Activated T-helper 1 cell treated with anti-CD3 and anti-CD28 coated beads, Interleukin-2, amount 50 U/mL, for 16 hours (primary cell): ENCODE results near the gene SLC26A1.

ENCODE experiments used
- DNase-seq, 2 donors: peaks; one replicate each; pipeline ENCODE4 v3.0.0-alpha.2; 2020; ENCODE audit warnings: low read depth in 1 of 2, low spot score in 1 of 2

The SLC26A1 gene, protein sequence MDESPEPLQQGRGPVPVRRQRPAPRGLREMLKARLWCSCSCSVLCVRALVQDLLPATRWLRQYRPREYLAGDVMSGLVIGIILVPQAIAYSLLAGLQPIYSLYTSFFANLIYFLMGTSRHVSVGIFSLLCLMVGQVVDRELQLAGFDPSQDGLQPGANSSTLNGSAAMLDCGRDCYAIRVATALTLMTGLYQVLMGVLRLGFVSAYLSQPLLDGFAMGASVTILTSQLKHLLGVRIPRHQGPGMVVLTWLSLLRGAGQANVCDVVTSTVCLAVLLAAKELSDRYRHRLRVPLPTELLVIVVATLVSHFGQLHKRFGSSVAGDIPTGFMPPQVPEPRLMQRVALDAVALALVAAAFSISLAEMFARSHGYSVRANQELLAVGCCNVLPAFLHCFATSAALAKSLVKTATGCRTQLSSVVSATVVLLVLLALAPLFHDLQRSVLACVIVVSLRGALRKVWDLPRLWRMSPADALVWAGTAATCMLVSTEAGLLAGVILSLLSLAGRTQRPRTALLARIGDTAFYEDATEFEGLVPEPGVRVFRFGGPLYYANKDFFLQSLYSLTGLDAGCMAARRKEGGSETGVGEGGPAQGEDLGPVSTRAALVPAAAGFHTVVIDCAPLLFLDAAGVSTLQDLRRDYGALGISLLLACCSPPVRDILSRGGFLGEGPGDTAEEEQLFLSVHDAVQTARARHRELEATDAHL

DNA sequence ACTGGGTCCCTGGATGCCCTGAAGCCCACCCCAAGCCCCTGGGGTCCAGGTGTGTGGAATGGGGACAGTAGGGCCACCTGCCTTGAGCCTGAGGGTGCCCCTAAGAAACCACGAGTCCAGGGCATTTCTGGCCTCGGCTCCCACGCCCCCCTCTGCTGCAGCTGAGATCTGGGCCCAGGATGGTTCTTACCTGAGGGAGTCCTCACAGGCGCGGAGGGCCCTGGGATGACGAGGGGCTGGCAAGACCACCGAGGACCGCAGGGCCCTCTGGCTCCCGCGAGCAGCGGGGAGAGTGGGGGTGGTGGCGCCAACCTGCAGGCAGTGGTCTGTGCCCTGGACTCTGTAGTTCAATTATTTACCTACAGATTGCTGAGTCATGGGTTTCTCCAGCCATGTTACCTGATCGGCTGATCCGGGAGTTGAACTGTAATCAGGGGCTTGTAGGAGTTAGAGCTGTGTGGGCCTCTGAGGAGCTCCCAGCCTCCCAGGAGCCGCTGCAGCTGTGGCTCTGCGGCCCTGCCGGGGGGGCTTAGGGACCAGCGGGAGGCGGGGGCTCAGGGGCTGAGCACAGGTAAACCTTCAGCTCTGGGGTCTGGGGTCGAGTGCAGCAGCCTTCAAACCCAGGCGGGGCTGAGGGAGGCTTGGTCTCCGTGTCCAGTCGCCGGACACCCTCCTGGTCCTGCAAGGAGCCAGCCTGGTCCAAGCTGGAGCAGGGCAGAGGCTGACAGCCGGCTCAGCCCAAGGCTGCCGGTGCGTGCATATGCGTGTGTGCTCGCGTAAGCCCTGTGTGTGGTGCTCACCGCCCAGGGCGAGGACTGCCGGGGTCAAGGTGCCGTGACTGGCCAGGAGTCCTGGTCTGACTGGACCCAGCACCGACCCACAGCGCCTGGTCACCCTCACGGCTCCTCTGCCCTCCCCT is at the start of gene SLC26A1:
TSS of gene SLC26A1 (minus strand) at position 294 of the 919 bp plus-strand sequence. CDS start 1,701 bp downstream, outside the sequence.
- no peak for DNase-seq

DNA sequence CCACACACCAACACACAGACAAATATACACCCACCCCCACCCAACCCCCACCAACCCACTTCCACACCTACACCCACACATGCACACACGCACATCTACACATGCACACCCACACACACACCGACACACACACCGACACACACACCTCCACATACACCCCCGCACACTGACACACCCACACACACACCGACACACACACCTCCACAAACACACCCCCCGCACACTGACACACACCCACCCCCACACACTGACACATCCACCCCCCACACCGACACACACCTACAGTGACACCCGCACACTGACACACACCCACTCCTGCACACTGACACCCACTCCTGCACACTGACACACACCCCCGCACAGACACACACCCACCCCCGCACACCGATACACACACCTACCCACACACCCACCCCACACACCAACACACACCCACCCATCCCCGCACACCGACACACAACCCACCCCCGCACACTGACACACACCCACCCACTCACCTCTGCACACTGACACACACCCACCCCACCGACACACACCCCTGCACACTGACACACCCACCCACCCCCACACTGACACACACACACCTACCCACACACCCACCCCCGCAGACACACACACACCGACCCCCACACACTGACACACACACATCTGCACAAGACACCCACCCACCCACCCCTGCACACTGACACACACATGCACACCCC is 49.3 kb upstream of the SLC26A1 start:
- no peak for DNase-seq

DNA sequence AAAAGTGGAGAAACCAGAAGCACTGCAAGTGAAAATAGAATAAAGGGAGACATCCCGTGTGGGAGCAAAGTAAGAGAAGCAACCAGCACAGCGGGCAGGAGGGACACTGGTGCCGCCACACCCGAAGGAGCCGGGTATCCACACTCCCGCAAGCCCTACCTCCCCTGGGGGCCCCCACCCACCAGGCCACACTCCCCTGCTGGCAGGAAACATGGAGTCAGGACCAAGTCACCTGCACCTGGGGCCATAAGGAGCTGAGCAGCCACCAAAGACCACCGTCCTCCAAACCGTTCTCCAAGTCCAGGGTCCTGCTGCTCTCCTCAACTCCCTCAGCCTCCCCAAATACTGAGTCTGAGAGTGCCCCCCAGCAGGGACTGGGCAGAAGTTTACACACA is 48.7 kb upstream of the SLC26A1 start:
- DNase-seq: no peak

DNA sequence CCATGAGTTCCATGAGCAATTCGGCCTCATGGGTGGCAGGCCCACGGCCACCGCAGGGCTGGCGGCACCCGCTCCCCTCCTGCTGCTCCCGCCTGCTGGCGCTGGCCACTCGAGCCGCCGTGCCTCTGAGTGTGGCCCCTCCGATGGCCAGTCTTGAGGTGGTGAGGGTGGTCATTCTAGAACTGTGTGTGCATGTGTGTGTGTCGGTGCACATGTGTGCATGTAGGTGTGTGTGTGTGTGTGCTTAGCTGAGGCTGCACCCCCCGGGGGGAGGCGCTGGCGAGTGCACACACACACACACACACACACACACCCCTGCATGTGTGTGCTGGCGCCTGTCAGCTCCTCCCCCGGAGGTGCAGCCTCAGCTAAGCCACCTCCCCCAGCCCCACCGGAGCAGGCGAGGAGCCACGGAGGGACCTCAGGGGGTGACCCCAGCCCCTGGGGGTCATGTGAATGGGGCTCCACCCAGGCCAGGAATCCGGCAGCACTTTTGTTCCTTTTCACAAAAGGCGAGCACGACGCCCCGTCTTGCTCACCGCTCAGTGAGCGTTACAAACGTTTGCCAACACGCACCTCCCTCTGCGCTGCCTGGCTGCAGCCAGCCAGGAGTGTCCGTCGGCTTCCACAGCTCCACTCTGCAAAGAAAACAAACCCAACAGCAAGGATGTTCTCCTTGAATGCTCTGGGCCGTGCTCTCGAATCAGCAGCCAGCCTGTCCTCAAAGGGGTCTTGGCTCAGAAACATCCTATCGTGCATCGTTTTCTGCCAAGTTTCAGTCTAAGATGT is 48.1 kb upstream of the SLC26A1 start:
- DNase-seq: no peak

DNA sequence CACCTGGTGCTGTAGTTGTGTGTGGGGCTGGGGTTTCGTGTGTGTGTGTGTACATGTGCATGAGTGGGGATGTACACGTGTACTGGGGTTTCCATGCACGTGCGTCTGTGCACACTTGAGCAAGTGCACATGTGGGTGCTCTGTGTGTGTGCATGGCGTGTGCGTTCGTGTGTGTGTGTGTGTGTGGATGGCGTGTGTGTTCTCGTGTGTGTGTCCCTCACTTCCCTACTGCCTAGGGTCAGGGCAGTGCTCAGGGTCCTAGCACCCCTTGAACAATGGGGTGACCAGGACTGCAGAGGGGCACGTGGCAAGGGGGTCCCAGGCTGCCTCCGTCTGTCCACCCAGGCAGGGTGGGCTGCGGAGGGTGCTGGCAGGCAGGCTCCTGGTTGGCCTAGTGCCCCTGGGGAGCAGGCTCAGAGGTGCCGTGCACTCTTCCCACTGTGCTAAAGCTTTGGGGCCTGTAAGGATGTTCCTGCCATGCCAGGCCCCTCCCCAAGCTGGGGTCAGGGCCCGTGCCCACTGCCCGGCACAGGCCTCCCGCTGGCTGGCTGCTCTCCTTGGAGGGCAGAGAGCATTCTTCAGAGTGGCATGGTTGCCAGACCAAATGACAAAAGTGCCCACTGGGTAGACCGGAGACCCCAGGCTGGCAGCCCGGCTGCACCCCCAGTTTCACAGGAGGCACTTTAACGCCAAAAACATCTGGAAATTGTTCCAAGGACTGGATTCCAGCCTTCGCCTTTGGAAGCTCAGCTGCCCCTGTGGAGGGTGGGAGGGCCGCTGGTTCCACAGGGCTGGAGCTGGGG is 47.3 kb upstream of the SLC26A1 start:
- DNase-seq: no peak

DNA sequence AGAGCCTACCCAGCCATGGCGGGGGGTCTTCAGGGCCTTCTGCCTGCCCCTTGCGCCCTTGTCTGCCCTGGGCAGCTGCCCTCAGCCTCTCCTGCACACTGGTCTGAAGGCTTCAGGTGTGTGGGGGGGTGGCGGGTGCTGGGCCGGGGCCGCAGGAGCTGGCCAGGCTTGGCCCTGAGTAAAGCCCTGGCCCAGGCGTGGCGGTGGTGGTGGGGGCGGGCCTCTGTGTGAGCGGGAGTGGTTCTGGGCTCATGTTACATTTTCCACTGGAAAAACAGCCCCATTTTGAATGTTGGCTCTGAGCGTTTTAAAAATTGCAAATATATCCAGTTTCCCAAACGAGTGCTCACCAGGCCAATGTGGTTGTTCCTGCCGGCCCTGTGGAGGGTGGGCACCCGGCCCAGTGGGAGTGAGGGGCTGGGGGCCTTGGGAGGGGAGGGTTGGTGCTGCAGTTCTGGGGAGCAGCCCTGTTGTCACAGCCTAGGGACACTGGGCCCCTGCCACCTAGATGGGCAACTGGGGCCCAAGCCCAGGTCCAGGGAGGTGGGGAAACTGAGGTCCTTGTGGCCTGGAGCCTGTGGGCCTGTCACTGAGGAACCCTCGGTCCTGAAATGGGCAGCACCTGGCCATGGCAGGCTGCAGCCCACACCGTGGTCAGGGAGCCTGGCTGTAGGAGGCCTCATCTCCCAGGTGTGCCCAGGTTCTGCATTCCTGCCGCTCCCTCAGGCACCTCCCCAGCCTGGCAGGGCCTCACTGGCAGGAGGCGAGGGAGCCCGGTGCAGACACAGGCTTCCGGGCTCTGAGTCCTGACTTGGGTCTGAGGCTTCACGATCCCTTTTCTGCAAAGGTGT is 46.5 kb upstream of the SLC26A1 start:
- DNase-seq: no peak

DNA sequence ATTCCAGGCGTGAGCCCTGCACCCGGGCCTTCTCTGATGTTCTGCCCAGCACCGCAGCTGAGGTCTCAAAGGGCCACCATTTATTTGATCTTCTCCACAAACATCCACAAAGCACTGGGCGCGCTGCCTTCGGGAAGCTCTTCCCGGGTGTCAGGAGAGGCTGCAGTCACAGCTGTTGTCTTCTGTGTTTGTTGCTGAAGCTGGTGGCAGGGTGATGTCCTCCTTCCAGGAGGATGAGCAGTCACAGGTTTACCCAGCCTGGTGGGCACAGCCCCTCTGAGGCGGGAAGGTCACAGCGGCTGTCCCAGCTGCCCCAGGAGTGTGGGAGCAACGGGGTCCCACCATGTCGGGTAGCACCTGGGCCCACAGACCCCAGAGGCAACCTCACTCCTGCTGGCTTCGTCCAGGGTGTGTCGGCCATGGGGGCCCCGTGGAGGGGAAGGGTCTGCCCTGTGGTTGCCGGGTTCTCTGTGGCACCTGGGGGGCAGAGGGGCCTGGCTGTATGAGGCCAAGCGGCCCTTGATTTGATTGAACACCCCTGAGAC is 45.8 kb upstream of the SLC26A1 start:
- no peak for DNase-seq

DNA sequence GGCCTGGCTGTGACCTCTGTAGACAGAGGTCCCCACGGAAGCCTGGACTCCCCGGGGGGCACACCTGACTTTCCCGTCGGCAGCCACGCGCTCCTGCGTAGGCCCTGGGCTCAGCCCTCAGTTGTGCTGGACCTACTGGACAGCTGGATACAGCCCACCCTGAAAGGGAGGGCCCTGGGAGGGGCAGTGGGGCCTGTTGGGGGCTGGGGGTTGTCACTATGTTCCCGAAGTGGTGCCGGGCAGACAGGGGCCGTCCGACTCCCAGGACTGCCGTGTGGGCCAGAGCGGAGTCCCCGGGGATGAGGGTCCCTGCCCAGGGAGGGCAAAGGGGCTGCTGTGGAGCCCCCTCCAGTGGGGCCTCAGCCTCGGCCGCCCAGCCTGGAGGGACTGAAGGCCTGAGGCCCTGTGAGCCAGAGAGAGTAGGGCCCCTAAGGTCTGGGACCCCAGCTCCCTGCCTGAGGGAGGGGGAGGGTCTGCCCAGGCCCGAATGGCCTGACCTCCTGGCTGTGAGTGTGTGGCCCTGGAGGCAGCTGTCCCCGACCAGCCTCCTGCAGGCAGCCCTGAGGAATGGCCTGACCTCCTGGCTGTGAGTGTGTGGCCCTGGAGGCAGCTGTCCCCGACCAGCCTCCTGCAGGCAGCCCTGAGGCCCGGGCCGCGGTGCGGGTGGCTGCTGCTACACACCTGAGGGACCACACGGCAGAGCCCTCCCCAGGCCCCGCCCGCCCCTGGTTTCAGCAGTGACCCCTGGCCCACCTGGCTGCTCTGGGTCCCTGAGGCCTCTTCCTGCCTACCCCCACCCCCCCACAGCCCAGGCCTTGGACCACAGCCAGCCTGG is 44.0 kb upstream of the SLC26A1 start:
- no peak for DNase-seq

DNA sequence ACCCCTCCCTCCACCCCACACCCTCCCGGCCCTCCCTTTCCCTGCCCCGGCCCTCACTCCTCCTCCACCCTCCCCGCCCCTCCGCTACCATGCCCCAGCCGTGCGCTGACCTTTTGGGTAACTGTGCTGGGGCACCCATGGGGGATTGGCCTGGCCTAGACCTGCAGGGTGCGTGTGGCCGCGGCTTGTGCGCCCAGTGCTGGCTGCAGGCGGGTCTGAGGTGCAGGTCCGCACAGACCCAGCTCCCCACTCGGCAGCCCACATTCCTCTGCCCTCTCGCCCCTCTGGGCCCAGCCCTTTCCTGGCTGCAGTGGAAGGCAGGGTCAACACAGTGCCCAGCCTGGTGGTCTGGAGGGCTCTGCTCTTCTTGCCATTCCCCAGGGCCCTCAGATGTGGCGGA is 42.9 kb upstream of the SLC26A1 start:
- DNase-seq: no peak

DNA sequence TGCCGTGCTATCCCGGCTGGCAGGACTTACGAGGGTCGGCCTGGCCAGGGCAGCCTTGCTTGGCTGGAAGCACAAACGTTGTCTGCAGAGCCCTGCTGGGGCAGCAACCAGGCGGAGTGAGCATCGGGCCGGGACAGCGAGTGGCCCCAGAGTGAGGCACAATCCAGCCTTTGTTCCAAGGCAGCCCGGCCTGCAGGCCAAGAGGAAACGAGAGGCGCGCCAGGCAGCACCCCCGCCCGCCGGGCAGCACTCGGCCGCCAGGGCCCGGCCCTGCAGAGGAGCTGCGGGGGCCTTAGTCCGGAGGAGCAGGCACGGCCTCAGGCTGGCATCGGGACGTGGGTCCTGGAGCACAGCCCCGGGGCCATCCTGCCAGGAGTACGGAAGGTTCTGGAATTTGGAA is 42.3 kb upstream of the SLC26A1 start:
- DNase-seq: no peak

DNA sequence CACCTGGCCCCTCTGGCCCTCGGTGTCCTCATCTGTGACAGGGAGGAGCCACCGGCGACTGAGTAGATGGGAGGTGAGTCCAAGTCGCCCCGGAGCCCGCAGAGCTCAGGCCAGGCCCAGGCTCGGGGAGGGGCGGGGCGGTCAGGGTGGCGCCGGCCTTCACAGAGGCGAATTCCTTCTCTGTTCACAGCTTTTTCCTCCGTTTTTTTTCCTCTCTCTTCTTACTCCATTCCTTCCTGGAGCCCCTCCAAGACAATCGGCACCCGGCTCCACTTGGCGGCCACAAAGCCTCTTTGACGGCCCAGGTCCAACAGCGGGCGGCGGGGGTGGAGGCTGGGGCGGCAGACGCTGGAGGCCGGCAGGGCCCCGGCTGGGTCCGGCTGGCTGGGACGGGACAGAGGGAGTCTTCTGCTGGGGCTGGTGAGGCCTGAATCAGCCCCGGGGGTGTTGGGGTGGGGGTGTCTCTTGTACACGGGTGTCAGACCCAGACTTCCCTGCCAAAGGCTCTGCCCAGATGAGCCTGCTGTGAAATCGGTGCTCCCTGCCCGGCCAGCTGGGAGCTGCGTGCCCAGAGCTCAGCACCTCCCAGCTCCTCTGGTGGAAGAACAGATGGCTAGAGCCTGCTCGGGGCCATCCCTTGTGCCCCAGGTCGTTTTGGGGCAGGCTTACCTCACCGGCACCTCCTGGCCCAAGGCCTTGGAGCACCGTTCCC is 40.8 kb upstream of the SLC26A1 start:
- DNase-seq: no peak

DNA sequence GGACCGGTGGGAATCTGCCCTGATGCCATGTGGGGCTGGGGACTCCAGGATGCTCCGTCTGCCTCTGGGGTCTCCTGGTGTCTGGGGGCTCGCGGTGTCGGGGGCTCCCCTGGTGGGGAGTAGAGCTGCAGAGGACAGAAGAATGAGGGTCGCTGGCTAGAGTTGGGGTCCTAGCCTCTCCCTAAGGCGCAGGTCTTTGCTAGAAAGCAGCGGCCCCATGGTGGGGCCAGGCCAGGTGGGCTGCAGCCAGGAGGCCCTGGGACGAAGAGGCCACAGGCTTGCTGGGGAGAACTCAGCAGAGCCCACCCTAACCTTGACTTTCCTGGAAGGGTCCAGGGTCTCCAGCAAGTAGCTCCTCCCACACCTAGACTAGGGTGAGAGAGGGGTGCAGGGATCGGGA is 39.7 kb upstream of the SLC26A1 start:
- DNase-seq: no peak

DNA sequence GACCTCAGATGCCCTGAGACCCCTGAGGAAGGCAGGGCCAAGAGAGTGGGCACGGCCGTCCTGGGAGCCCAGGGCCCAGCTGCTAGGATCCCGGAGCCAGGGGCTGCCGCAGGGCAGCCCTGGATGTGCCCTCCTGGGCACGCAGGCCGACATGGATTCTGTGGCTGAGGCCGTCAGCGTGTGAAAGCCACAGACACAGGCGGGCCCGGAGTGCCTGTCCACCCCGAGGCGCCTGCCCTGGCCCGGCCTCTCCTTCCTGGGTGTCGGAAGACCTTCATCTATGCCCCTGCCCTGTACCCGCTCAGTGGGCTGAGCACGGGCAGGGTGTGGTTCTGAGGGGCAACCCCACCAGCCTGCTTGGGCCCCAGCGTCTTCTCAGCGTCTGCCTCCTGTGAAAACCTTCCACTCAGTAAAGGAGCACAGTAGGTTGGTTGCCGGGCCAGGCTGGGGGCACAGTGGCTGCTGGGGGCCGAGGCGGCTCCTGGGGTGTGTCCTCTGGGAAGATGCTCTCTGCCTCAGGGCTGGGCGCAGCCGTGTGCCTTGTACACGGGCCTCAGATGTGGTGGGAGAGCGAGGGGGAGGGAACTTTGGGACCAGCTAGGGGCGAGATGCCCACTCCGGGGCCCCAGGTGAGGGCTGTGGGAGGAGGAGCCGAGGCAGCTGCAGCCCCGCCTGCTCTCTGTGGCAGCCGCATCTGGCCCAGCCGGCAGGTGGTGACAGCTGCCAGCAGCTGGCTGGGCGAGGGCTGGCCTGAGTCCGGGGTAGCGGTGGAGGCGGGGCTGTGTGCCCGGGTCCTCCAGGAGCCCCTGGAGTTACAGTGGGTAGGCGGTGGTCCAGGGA is 39.0 kb upstream of the SLC26A1 start:
- no peak for DNase-seq

DNA sequence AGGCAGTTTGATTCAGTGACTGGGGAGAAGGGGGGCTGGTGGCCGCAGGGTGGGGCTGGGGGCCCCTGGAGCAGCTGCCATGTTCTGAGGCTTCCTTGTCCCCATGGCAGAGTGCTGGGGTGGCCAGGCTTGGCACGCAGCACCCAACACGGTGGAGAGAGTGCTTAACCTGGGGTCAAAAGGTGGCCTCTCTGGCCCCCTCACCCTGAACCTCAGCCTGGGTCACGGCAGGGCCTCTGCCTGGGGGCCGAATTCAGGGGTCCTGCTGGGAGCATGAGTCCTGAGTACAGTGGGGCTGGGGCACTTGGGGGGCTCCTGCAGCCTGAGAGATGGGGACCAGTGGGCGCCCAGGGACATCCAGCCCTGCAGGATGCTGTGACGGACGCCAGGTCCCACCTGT is 38.1 kb upstream of the SLC26A1 start:
- no peak for DNase-seq

DNA sequence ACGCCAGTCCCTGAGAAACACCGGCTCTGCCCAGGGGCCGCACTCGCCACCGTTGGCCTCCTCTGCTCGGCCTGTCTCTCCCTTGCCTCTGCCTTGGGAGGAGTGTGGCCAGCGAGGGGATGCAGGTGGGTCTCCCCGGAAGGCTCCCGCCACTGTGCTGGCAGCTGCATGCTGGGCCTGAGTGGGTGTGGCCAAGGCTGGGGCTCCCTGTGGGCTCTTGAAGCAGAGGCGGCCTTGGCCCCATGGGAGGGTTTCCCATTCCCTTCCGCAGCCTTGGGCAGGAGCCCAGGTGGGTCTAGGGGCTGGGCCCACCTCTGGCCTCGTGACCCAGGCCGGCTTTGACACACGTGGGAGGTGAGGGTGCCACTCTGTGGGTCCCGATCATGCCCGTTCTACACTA is 37.4 kb upstream of the SLC26A1 start:
- DNase-seq: no peak

DNA sequence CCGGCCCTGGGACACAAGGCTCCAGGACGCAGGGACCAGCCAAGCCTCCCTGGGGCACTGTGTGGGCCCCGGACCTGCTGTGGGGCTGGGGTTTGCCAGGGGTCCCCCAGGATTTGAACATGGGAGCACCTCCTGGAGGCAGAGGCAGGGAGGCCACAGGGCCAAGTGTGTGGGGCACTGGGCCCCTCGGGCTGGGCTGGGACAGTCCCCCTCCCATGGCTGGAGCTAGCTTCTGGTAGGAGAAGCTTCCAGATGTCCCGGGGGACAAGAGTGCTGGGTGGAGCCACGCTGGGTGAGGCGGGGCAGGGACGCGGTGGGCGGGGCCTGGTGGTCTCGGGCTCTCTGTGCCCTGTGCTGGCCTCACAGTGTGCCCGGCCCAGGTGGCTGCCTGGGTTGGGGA is 36.8 kb upstream of the SLC26A1 start:
- no peak for DNase-seq
